Brain microvascular endothelial cell (primary cell): ENCODE measurements around the gene CSF1.

Source experiments
- DNase-seq: peaks from one replicate; pipeline ENCODE4 v3.0.0-alpha.2; 2020
- H3K27ac ChIP-seq: fragments of 250-450 bp; sonication (Bioruptor Pico); 2 replicates; pipeline ENCODE4 v1.5.1; 2020; ENCODE audit warnings: mild to moderate bottlenecking, moderate library complexity
- H3K27me3 ChIP-seq: fragments of 250-450 bp; sonication (Bioruptor Pico); replicated peaks from 2 replicates; pipeline ENCODE4 v1.5.1; 2020; ENCODE audit warnings: mild to moderate bottlenecking
- H3K36me3 ChIP-seq: fragments of 250-450 bp; sonication (Bioruptor Pico); replicated peaks from 2 replicates; pipeline ENCODE4 v1.5.1; 2020; ENCODE audit warnings: mild to moderate bottlenecking
- H3K4me3 ChIP-seq: 2 replicates; pipeline ENCODE4 v1.5.1; 2011; ENCODE audit warnings: low read depth, mild to moderate bottlenecking, control low read depth, low read length, moderate library complexity
- CTCF ChIP-seq: IDR thresholded peaks from 2 replicates; pipeline ENCODE4 v1.5.1; 2011; ENCODE audit warnings: low read depth, mild to moderate bottlenecking, moderate library complexity, low read length, control low read depth, inconsistent platforms; ENCODE audit errors: missing control alignments
- in situ Hi-C: cut with HindIII; loops from 2 replicates; pipeline ENCODE4 v1.10.0; 2017; ENCODE audit warnings: low sequenced_read_pairs, low pct_ligation_motif_present

CSF1 gene

GRCh38 chr1:109924316-109924715 is 13.7 kb downstream of the CSF1 start:
- in situ Hi-C loops = no loop called here
- H3K4me3 ChIP-seq = no peak overlapping the region
- H3K27me3 ChIP-seq = no peaks in the 10 kb centered on the region
- TF ChIP-seq CTCF = no peak
- no peak for DNase-seq
- H3K27ac ChIP-seq = no peak overlapping the region
- peaks cover 25% of the 10 kb centered on the region for H3K36me3 ChIP-seq

- H3K4me3 ChIP-seq = no peak overlapping the region
- in situ Hi-C loops = no loop called here
- peaks cover 26% of the 10 kb centered on the region for H3K36me3 ChIP-seq
- no peak for DNase-seq
- no peak for TF ChIP-seq CTCF
- H3K27ac ChIP-seq = no peak overlapping the region
- no peaks in the 10 kb centered on the region for H3K27me3 ChIP-seq
These were observed 14.7 kb downstream of the CSF1 start for GRCh38 chr1:109925159-109925990.

- in situ Hi-C loops = no loop called here
- no peaks in the 10 kb centered on the region for H3K27me3 ChIP-seq
- H3K36me3 ChIP-seq = peaks cover 26% of the 10 kb centered on the region
- no peak for TF ChIP-seq CTCF
- peak; percentile 41 for DNase-seq
- H3K27ac ChIP-seq = no peak overlapping the region
- no peak overlapping the region for H3K4me3 ChIP-seq
These were observed 16.1 kb downstream of the CSF1 start for GRCh38 chr1:109926662-109927300.

GRCh38 chr1:109927356-109927755 is 16.7 kb downstream of the CSF1 start:
- H3K36me3 ChIP-seq = peaks cover 26% of the 10 kb centered on the region
- DNase-seq = no peak
- TF ChIP-seq CTCF = no peak
- no peaks in the 10 kb centered on the region for H3K27me3 ChIP-seq
- H3K4me3 ChIP-seq = no peak overlapping the region
- in situ Hi-C loops = no loop called here
- no peak overlapping the region for H3K27ac ChIP-seq

GRCh38 chr1:109927911-109928321 is 17.3 kb downstream of the CSF1 start:
- H3K36me3 ChIP-seq = peaks cover 22% of the 10 kb centered on the region
- in situ Hi-C loops = no loop called here
- no peak overlapping the region for H3K27ac ChIP-seq
- TF ChIP-seq CTCF = no peak
- no peak overlapping the region for H3K4me3 ChIP-seq
- peak; percentile 35 for DNase-seq
- H3K27me3 ChIP-seq = no peaks in the 10 kb centered on the region
